ENCODE measurements around the gene DAB1.

DAB1 gene

GRCh38 chr1:57020216-57020615, 403.6 kb downstream of the DAB1 start:
- Histone ChIP-seq H3F3A (ENCODE audit: insufficient read depth) (no peaks in the 10 kb centered on the region), H3K4me2 (ENCODE audit: low read depth, low read length, poor library complexity, severe bottlenecking) (no peak overlapping the region), H3K9ac (ENCODE audit: low read length) (no peak overlapping the region), H3K27me3 (ENCODE audit: low read length) (no peaks in the 10 kb centered on the region), H3K79me2 (ENCODE audit: insufficient read depth, low read length) (no peaks in the 10 kb centered on the region), H3K9me2 (replicated peaks; ENCODE audit: insufficient read depth, low read length) (no peaks in the 10 kb centered on the region), H2AFZ (ENCODE audit: low read depth, low read length, severe bottlenecking) (no peak overlapping the region), H3K36me3 (ENCODE audit: low read length) (no peaks in the 10 kb centered on the region), H3K4me3 (ENCODE audit: insufficient read depth, low read length, poor library complexity, severe bottlenecking) (no peak overlapping the region), H4K20me1 (ENCODE audit: low read depth, low read length) (no peaks in the 10 kb centered on the region), H3K9me3 (ENCODE audit: insufficient read depth, low read length) (no peaks in the 10 kb centered on the region), H3K27ac (ENCODE audit: low read depth, low read length) (no peak overlapping the region)
- TF ChIP-seq CTCF (IDR thresholded peaks at IDR 0.05; ENCODE audit: insufficient read depth, low read length, poor library complexity, severe bottlenecking) (no peak), EZH2phosphoT487 (conservative IDR thresholded peaks at IDR 0.05; ENCODE audit: low read length) (no peak)

GRCh38 chr1:57019236-57019839, 404.5 kb downstream of the DAB1 start:
- no peak overlapping the region for H3K9ac ChIP-seq (ENCODE audit: low read length)
- H3K4me3 ChIP-seq (ENCODE audit: insufficient read depth, low read length, poor library complexity, severe bottlenecking) = no peak overlapping the region
- no peak overlapping the region for H2AFZ ChIP-seq (ENCODE audit: low read depth, low read length, severe bottlenecking)
- H3K4me2 ChIP-seq (ENCODE audit: low read depth, low read length, poor library complexity, severe bottlenecking) = no peak overlapping the region
- no peaks in the 10 kb centered on the region for H3K9me3 ChIP-seq (ENCODE audit: insufficient read depth, low read length)
- TF ChIP-seq CTCF (IDR thresholded peaks at IDR 0.05; ENCODE audit: insufficient read depth, low read length, poor library complexity, severe bottlenecking) = no peak
- no peak for TF ChIP-seq EZH2phosphoT487 (conservative IDR thresholded peaks at IDR 0.05; ENCODE audit: low read length)
- no peak overlapping the region for H3K27ac ChIP-seq (ENCODE audit: low read depth, low read length)
- H3K27me3 ChIP-seq (ENCODE audit: low read length) = no peaks in the 10 kb centered on the region
- no peaks in the 10 kb centered on the region for H3K9me2 ChIP-seq (replicated peaks; ENCODE audit: insufficient read depth, low read length)
- no peaks in the 10 kb centered on the region for H3K79me2 ChIP-seq (ENCODE audit: insufficient read depth, low read length)
- H3K36me3 ChIP-seq (ENCODE audit: low read length) = no peaks in the 10 kb centered on the region
- no peaks in the 10 kb centered on the region for H3F3A ChIP-seq (ENCODE audit: insufficient read depth)
- H4K20me1 ChIP-seq (ENCODE audit: low read depth, low read length) = no peaks in the 10 kb centered on the region

- Histone ChIP-seq H3K4me2 (ENCODE audit: low read depth, low read length, poor library complexity, severe bottlenecking) (no peak overlapping the region), H4K20me1 (ENCODE audit: low read depth, low read length) (no peaks in the 10 kb centered on the region), H3K27ac (ENCODE audit: low read depth, low read length) (no peak overlapping the region), H3K9ac (ENCODE audit: low read length) (no peak overlapping the region), H3K79me2 (ENCODE audit: insufficient read depth, low read length) (no peaks in the 10 kb centered on the region), H3K36me3 (ENCODE audit: low read length) (no peaks in the 10 kb centered on the region), H3K9me3 (ENCODE audit: insufficient read depth, low read length) (no peaks in the 10 kb centered on the region), H2AFZ (ENCODE audit: low read depth, low read length, severe bottlenecking) (no peak overlapping the region), H3K4me3 (ENCODE audit: insufficient read depth, low read length, poor library complexity, severe bottlenecking) (no peak overlapping the region), H3K9me2 (replicated peaks; ENCODE audit: insufficient read depth, low read length) (no peaks in the 10 kb centered on the region), H3K27me3 (ENCODE audit: low read length) (no peaks in the 10 kb centered on the region), H3F3A (ENCODE audit: insufficient read depth) (no peaks in the 10 kb centered on the region)
- TF ChIP-seq EZH2phosphoT487 (conservative IDR thresholded peaks at IDR 0.05; ENCODE audit: low read length) = no peak
- no peak for TF ChIP-seq CTCF (IDR thresholded peaks at IDR 0.05; ENCODE audit: insufficient read depth, low read length, poor library complexity, severe bottlenecking)
Observed at GRCh38 chr1:57018119-57018518, 405.7 kb downstream of the DAB1 start.
